Effector CD8-positive, alpha-beta T cell (primary cell): ENCODE results near the gene ASB11.
"Not testable (repeated sequence)": the region's sequence is repeated elsewhere in the genome, so short reads cannot be mapped to it uniquely, and the experiment has no call there.

Experiments used
- DNase-seq: peaks from one replicate; lab custom pipeline; 2025; lab: John Stamatoyannopoulos, UW

ASB11 gene

GRCh38 chrX:15305899-15306298 lies 9.5 kb downstream of the ASB11 start:
- DNase-seq: not testable (repeated sequence)

- DNase-seq: no peak
These were observed 13.5 kb downstream of the ASB11 start for GRCh38 chrX:15301924-15302323.

- no peak for DNase-seq
These were observed 15.2 kb downstream of the ASB11 start for GRCh38 chrX:15299941-15300851.

GRCh38 chrX:15298780-15299179 lies 16.7 kb downstream of the ASB11 start:
- DNase-seq: no peak

GRCh38 chrX:15298201-15298600 lies 17.2 kb downstream of the ASB11 start:
- no peak for DNase-seq

- no peak for DNase-seq
These were observed 22.0 kb downstream of the ASB11 start for GRCh38 chrX:15293451-15293850.

GRCh38 chrX:15292861-15293260 lies 22.6 kb downstream of the ASB11 start:
- DNase-seq: no peak

GRCh38 chrX:15277604-15278003 lies 37.8 kb downstream of the ASB11 start:
- DNase-seq: no peak

- no peak for DNase-seq
These were observed 40.5 kb downstream of the ASB11 start for GRCh38 chrX:15274946-15275345.

GRCh38 chrX:15273275-15273674 lies 42.2 kb downstream of the ASB11 start:
- DNase-seq: not testable (repeated sequence)

- no peak for DNase-seq
These were observed 43.7 kb downstream of the ASB11 start for GRCh38 chrX:15271757-15272156.

GRCh38 chrX:15269618-15270521 lies 45.6 kb downstream of the ASB11 start, which contains the start of gene ASB9:
Gene ASB9 (minus strand): TSS chrX:15270083. CDS start chrX:15269874, 209 bp downstream.
- DNase-seq: peak; percentile 0

GRCh38 chrX:15269120-15269519 lies 46.3 kb downstream of the ASB11 start:
- no peak for DNase-seq

GRCh38 chrX:15254852-15255251 lies 60.6 kb downstream of the ASB11 start:
- DNase-seq: no peak

- no peak for DNase-seq
These were observed 69.5 kb downstream of the ASB11 start for GRCh38 chrX:15245896-15246295.

- no peak for DNase-seq
These were observed 71.0 kb downstream of the ASB11 start for GRCh38 chrX:15244421-15244820.

- peak; percentile 0 for DNase-seq
These were observed 72.4 kb downstream of the ASB11 start for GRCh38 chrX:15242899-15243555.

- DNase-seq: no peak
These were observed 74.1 kb downstream of the ASB11 start for GRCh38 chrX:15241301-15241700.

GRCh38 chrX:15240414-15240813 lies 75.0 kb downstream of the ASB11 start:
- DNase-seq: no peak

- DNase-seq: no peak
These were observed 79.3 kb downstream of the ASB11 start for GRCh38 chrX:15236146-15236545.

- no peak for DNase-seq
These were observed 80.4 kb downstream of the ASB11 start for GRCh38 chrX:15235001-15235400.

- no peak for DNase-seq
These were observed 81.9 kb downstream of the ASB11 start for GRCh38 chrX:15233416-15234015.
